Erythroblast (primary cell): Measurements from ENCODE around the gene GPBAR1.

ENCODE experiments used
- DNase-seq, 2 experiments: peaks; one replicate each; lab custom pipeline; 2025; lab: John Stamatoyannopoulos, UW
- GATA1 ChIP-seq: IDR thresholded peaks from 2 replicates; pipeline ENCODE4 v1.6.1; 2011; ENCODE audit warnings: low read depth, mild to moderate bottlenecking, control low read depth, low read length, moderate library complexity
- POLR2A ChIP-seq: IDR thresholded peaks from 2 replicates; pipeline ENCODE4 v1.6.1; 2011; ENCODE audit warnings: mild to moderate bottlenecking, low read length

Gene GPBAR1

DNA sequence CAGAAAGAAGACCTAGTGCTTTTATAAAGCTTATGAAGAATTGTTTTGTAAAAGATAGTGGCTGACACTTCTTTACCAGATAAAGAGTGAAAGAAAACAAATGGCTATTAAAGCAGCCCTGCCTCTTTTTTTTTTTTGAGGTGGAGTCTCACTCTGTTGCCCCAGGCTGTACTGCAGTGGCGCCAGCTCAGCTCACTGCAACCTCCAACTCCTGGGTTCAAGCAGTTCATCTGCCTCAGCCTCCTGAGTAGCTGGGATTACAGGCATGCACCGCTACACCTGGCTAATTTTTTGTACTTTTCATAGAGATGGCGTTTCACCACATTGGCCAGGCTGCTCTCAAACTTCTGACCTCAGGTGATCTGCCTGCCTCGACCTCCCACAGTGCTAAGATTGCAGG lies 31.0 kb upstream of the GPBAR1 start:
- TF ChIP-seq GATA1 = no peak
- no peak for TF ChIP-seq POLR2A
- DNase-seq = no peak

- TF ChIP-seq POLR2A (no peak), GATA1 (no peak)
- peak; percentile 48 to 59 for DNase-seq
Measured at GRCh38 chr2:218230882-218231281, 29.9 kb upstream of the GPBAR1 start.

GRCh38 chr2:218233543-218233942 lies 27.3 kb upstream of the GPBAR1 start:
- TF ChIP-seq POLR2A (no peak), GATA1 (no peak)
- DNase-seq = no peak

DNA sequence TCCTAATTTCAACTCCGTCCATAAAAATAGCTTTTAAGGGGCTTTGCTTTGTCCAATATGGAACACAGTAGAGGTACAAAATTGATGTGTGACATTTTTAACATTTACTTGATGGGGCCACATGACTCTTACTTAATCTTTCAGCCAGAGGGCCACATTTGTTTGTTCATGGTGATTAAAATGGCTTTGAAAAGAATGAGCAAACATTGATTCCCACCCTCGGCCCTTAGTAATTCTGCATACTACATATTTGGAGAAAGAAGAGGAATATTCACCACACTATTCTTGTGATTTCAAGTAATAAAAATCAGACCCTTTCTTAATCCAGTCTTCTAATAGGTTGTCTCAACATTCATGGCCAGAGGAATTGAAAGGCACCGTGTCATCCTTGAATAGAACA lies 26.3 kb upstream of the GPBAR1 start:
- DNase-seq = no peak
- TF ChIP-seq GATA1 (no peak), POLR2A (no peak)

DNA sequence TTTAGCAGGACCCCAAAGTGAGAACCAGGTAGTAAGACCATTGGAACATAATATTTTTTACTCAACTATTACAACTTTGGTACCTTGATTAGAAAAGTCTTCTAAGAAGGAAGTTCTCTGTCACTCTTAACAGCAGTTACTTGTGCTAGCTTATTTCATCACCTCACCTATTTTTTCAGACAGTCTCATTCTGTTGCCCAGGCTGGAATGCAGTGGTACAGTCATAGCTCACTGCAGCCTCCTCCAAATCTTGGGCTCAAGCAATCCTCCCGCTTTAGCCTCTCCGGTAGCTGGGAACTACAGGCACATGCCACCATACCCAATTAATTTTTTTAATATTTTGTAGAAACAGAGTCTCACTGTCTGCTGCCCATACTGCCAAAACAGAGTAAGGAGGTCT lies 25.8 kb upstream of the GPBAR1 start:
- no peak for DNase-seq
- no peak for TF ChIP-seq GATA1
- TF ChIP-seq POLR2A = no peak

GRCh38 chr2:218236829-218237228 lies 24.0 kb upstream of the GPBAR1 start:
- TF ChIP-seq GATA1 = no peak
- TF ChIP-seq POLR2A = no peak
- DNase-seq = no peak

DNA sequence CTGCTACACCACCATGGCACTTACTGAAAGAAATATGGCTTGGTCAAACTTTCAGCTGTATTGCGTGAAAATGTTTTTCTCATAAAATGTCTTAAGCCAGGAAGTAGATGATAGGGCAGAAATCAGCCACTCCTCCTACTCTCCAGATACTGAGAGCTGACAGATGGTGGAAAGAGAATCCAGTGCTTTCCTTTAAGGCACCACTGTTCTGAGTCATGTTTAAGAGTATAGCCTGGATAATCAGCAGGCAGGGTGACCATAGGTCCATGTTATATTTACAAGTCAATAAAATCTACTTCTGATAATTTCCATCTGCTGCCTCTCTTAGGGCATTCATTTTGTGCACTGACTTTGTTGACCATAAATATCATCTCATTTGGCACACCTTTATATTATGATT lies 21.9 kb upstream of the GPBAR1 start:
- no peak for DNase-seq
- TF ChIP-seq GATA1 (no peak), POLR2A (no peak)

DNA sequence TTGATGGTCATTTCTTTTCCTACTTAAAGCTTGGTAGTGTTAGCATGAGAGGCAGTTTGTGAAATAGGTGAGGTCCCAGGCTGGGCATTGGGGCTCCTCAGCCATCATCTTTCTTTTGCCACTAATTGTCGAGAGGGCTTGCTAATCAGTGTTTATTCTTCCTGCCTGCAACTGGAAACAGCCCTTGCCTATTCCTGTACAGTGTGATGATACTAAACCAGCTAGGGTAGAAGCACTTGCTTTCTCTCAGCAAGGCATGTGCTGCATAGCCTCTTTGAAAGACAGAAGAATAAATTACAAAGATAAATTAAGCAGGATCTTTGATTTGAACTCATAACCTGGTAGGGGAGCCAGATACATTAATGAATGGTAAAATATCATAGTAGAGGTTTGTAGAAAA lies 16.6 kb upstream of the GPBAR1 start:
- TF ChIP-seq GATA1 (no peak), POLR2A (no peak)
- no peak for DNase-seq

DNA sequence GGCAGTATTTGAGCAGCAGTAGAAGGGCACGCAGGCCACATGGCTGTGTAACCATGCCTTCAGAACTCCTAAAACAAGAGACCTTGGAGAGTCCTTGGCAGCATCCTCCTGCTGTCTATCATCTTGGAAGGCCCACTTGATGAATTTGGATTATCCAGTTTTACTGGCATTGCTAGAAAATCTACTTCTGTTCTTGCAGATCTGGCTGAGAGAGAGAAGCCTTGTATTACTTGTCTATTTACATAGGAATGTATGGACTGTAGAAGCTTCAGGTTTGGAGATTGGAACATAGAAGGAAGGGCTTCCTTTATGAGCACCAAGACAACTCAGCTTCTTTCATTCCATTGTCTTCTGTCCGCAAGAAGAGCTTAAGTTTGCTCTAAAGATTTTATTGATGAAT lies 16.1 kb upstream of the GPBAR1 start:
- TF ChIP-seq POLR2A (no peak), GATA1 (no peak)
- no peak for DNase-seq

GRCh38 chr2:218245214-218245613 lies 15.6 kb upstream of the GPBAR1 start:
- DNase-seq = no peak
- no peak for TF ChIP-seq GATA1
- TF ChIP-seq POLR2A = no peak

DNA sequence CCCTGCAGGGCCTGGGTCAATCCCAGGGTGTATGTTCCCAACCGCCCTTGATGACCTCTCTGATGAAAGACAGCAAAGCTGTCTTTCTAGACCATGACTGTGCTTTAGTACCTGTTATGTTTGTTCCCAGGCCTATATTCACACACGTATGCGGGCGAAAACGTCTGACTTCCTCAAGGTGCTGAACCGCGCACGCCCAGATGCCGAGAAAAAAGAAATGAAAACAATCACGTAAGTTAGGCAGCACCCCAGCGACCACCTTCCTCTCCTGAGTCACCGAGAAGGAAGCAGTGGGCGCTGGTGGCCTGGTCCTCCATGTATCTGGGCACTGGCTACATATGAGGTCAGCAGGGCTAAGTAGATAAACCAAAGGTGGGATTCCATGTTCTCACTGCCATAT lies 11.1 kb upstream of the GPBAR1 start:
- DNase-seq = no peak
- no peak for TF ChIP-seq GATA1

GRCh38 chr2:218252509-218253231 lies 8.1 kb upstream of the GPBAR1 start:
- DNase-seq = no peak
- TF ChIP-seq POLR2A (no peak), GATA1 (no peak)

DNA sequence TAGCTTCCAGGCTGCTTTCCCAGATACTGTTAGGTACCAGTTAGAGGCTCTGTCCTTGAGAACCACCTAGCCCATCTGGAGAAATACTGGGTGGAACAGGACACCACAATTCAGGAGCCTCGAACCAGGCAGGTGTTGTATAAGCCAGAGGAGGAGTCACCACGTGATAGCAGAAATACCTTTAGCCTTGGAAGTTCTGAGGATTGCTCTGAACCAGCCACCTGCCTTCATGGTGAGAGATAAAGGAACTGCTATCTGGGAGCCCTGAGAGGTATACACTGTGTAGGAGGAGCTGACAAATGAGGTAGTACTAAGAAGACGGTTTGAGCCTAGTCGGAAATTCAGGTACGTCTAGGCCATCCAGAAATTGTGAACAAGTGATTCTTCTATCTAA lies 7.6 kb upstream of the GPBAR1 start:
- no peak for DNase-seq
- TF ChIP-seq GATA1 (no peak), POLR2A (no peak)

DNA sequence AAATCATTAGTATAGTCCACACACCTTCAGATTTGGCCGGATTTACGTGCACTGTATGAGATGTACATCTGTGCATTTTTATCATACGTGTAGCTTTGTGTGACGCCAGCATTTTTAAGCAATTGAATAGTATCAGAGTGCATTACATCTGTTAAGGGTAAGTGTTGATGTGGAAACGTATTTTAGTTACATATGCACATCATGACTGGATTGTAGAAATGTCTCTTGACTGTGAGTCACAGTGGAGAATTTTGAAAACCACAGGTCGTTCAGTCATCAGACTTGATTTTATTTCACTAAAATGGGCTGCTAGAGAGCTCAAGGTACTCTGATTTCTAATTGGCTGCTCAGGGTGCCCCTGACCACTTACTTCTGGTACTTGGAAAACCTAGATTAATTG lies 5.4 kb upstream of the GPBAR1 start:
- TF ChIP-seq POLR2A (no peak), GATA1 (no peak)
- DNase-seq = no peak
